IPS-20b (cell line): ENCODE data around the gene RITA1.
A peak's percentile ranks its signal among the peaks of the same experiment; 100 is the strongest.

Experiments used
- H3K27ac ChIP-seq: one replicate; pipeline ENCODE4 v1.5.1; 2013; ENCODE audit warnings: low read length
- H3K27me3 ChIP-seq: 2 replicates; pipeline ENCODE4 v1.6.1; 2013; ENCODE audit warnings: mild to moderate bottlenecking, low read length, inconsistent platforms; ENCODE audit not compliant: insufficient read depth
- H3K36me3 ChIP-seq: 2 replicates; pipeline ENCODE4 v1.6.1; 2013; ENCODE audit warnings: low read depth, mild to moderate bottlenecking, inconsistent platforms, low read length, moderate library complexity; ENCODE audit not compliant: insufficient read depth
- H3K4me1 ChIP-seq: 2 replicates; pipeline ENCODE4 v1.6.1; 2013; ENCODE audit warnings: mild to moderate bottlenecking, control low read depth, inconsistent platforms, low read length, moderate library complexity; ENCODE audit not compliant: insufficient read depth
- H3K4me3 ChIP-seq: 2 replicates; pipeline ENCODE4 v1.5.1; 2013; ENCODE audit warnings: mild to moderate bottlenecking, low read length, inconsistent platforms
- H3K9ac ChIP-seq: 2 replicates; pipeline ENCODE4 v1.6.1; 2013; ENCODE audit warnings: low read depth, mild to moderate bottlenecking, inconsistent platforms, low read length, moderate library complexity
- H3K9me3 ChIP-seq: 2 replicates; pipeline ENCODE4 v1.6.1; 2013; ENCODE audit warnings: mild to moderate bottlenecking, low read depth, low read length, inconsistent platforms; ENCODE audit not compliant: insufficient read depth

RITA1 gene

DNA sequence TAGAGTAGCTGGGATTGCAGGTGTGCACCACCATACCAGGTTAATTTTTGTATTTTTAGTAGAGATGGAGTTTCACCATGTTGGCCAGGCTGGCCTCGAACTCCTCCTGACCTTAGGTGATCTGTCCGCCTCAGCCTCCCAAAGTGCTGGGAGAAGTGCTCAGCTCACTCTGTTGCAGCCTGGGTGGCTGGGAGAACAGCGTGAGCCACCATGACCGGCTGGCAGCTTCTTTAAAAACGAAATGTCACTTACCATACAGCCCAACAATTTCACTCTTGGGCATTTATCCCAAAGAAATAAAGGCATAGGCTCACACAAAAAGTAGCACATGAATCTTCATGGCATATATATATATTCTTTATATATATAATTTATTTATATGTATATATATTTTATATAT, 40.7 kb upstream of the RITA1 start:
- Histone ChIP-seq H3K36me3 (no peaks in the 10 kb centered on the region), H3K9me3 (no peaks in the 10 kb centered on the region), H3K4me1 (peaks cover 9% of the 10 kb centered on the region), H3K27me3 (peaks cover under 1% of the 10 kb centered on the region; the same call in 1 of the 2 replicates), H3K27ac (no peak overlapping the region), H3K9ac (no peak overlapping the region), H3K4me3 (no peak overlapping the region)

GRCh38 chr12:113145720-113146551, 39.6 kb upstream of the RITA1 start:
- H3K9ac ChIP-seq = no peak overlapping the region
- no peaks in the 10 kb centered on the region for H3K36me3 ChIP-seq
- H3K27me3 ChIP-seq = peaks cover 10% of the 10 kb centered on the region
- no peaks in the 10 kb centered on the region for H3K9me3 ChIP-seq
- H3K4me1 ChIP-seq = peaks cover 10% of the 10 kb centered on the region
- no peak overlapping the region for H3K4me3 ChIP-seq
- no peak overlapping the region for H3K27ac ChIP-seq

DNA sequence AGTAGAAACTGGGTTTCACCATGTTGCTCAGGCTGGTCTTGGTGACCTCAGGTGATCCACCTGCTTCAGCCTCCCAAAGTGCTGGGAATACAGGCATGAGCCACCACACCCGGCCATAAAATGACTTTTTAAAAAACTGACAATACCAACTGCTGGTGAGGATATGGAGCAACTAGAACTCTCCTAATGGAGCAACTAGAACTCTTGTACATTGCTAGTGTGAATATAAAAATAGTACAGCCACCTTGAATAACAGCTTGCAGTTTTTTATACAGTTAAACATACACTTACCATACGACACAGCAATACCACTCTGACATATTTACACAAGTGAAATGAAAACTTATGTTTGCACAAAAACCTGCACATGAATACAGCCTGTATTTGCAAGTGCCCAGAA, 38.5 kb upstream of the RITA1 start:
- peaks cover 18% of the 10 kb centered on the region for H3K27me3 ChIP-seq
- H3K4me3 ChIP-seq = no peak overlapping the region
- no peak overlapping the region for H3K27ac ChIP-seq
- no peak overlapping the region for H3K9ac ChIP-seq
- H3K4me1 ChIP-seq = peaks cover 10% of the 10 kb centered on the region
- H3K9me3 ChIP-seq = no peaks in the 10 kb centered on the region
- H3K36me3 ChIP-seq = no peaks in the 10 kb centered on the region

DNA sequence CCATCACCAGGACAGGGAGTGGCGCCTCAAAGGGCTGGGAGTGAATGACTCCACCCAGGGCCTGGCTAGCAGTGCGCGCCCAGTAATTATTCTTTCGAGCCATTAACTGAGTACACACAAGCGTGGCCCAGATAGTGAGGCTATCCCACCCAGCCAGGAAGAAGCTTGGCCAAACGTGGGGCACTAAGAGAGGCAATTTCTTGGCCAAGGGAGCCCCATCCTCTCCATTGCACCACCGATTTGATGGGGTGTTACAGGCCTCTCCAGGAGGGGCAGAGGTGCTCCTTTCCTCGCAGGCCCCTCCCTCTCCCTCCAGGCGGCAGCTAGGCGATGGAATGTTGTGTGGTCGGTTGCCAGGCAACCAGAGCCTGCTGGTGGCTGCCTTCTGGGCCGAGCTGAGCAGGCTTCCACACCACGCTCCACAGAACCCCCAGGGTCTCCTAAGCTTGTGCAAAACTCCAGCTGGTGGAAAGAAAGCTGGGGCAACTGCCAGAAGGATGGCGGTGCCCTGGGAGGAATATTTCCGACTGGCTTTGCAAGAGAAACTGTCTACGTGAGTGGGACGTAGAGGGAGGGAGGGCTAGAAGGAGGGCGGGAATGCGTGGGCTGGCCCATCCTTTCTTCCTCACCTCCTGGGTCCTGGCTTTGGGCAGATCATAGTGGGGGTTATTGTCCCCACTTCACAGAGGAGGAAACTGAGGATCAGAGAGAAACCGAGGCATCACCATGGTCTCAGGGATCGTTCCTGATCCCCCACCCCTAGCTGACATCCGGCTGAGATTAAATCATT, 36.0 kb upstream of the RITA1 start, which contains the start of gene CFAP73:
Gene CFAP73 (plus strand): TSS at position 364 of the 790 bp plus-strand sequence. CDS start 134 bp downstream, at position 498.
- Histone ChIP-seq H3K9ac (no peak within 1 kb of the TSS), H3K9me3 (no peaks in the 10 kb centered on the region), H3K27me3 (peaks cover 44% of the 10 kb centered on the region), H3K4me1 (peaks cover 10% of the 10 kb centered on the region), H3K27ac (no peak within 1 kb of the TSS), H3K36me3 (no peaks in the 10 kb centered on the region), H3K4me3 (peak within 1 kb of the TSS; percentile 58; the same call in 1 of the 2 replicates)

- H3K36me3 ChIP-seq = no peaks in the 10 kb centered on the region
- peaks cover 60% of the 10 kb centered on the region for H3K27me3 ChIP-seq
- no peak overlapping the region for H3K4me3 ChIP-seq
- no peak overlapping the region for H3K9ac ChIP-seq
- H3K9me3 ChIP-seq = no peaks in the 10 kb centered on the region
- no peak overlapping the region for H3K27ac ChIP-seq
- peaks cover 7% of the 10 kb centered on the region; the same call in 1 of the 2 replicates for H3K4me1 ChIP-seq
Measured at GRCh38 chr12:113151655-113152054, 33.9 kb upstream of the RITA1 start.

DNA sequence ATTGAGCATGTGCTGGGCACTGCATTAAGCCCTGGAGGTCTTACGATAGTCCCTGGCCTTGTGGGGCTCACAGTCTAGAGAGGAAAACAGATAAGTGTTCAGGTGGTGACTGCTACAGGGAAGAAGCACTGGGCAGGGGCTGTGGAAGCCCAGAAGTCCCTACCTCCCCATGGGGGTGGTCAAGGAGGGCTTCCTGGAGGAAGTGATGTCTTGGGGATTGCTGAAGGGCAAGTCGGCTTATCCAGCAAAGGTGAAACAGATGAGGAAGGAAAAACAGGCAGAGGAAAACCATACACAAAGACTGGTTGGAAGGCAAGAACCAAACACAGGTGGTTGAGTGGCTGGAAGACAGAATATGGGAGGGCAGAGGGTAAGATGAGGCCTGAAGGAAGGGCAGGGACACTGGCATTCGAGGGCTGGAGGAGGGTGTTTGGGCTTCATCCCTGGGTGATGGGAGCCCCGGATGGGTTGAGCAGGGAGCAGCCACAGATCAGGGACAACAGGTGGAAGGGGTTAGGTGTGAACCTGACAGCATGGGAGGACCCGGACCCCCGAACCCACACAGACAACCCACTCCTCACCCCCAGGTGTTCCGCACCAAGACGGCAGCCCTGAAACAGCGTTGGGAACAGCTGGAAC, 33.2 kb upstream of the RITA1 start:
- Histone ChIP-seq H3K27ac (no peak overlapping the region), H3K9me3 (no peaks in the 10 kb centered on the region), H3K4me3 (peak overlapping the region; percentile 65; the same call in 1 of the 2 replicates), H3K4me1 (peaks cover 7% of the 10 kb centered on the region; the same call in 1 of the 2 replicates), H3K27me3 (peaks cover 60% of the 10 kb centered on the region), H3K9ac (no peak overlapping the region), H3K36me3 (no peaks in the 10 kb centered on the region)

- H3K27ac ChIP-seq = no peak overlapping the region
Measured at GRCh38 chr12:113152835-113153814, 32.4 kb upstream of the RITA1 start.

GRCh38 chr12:113154351-113154973, 31.1 kb upstream of the RITA1 start:
- Histone ChIP-seq H3K4me1 (peaks cover 3% of the 10 kb centered on the region; the same call in 1 of the 2 replicates), H3K9ac (no peak overlapping the region), H3K4me3 (peak overlapping the region; percentile 61; the same call in 1 of the 2 replicates)

More at GRCh38 chr12:113152835-113153814, 32.4 kb upstream of the RITA1 start:
- Histone ChIP-seq H3K4me3 (peak overlapping the region; percentile 65), H3K36me3 (peaks cover 5% of the 10 kb centered on the region), H3K9ac (peak overlapping the region; percentile 57; the same call in 1 of the 2 replicates), H3K9me3 (no peaks in the 10 kb centered on the region), H3K27me3 (peaks cover 60% of the 10 kb centered on the region), H3K4me1 (peaks cover 7% of the 10 kb centered on the region; the same call in 1 of the 2 replicates)

DNA sequence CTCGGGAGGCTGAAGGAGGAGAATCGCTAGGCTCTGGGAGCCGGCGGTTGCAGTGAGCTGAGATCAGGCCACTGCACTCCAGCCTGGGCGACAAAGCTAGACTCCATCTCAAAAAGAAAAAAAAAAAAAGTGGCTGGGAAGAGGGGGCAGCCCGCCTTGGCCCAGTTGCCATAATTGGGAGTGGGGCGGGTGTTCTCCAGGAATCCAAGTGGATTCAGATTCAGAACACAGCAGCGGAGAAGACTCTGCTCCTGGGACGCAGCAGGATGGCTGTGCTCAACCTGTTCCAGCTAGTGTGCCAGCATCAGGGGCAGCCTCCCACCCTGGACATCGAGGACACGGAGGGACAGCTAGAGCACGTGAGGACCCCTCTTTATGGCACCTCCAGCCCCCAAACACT, 30.5 kb upstream of the RITA1 start:
- Histone ChIP-seq H3K9ac (no peak overlapping the region), H3K27me3 (peaks cover 57% of the 10 kb centered on the region), H3K4me3 (peak overlapping the region; percentile 61; the same call in 1 of the 2 replicates), H3K27ac (no peak overlapping the region), H3K36me3 (peaks cover 23% of the 10 kb centered on the region), H3K4me1 (no peaks in the 10 kb centered on the region; the same call in 1 of the 2 replicates), H3K9me3 (no peaks in the 10 kb centered on the region)

More at GRCh38 chr12:113154351-113154973, 31.1 kb upstream of the RITA1 start:
- Histone ChIP-seq H3K27me3 (peaks cover 60% of the 10 kb centered on the region), H3K36me3 (peaks cover 18% of the 10 kb centered on the region), H3K27ac (no peak overlapping the region), H3K9me3 (no peaks in the 10 kb centered on the region)

DNA sequence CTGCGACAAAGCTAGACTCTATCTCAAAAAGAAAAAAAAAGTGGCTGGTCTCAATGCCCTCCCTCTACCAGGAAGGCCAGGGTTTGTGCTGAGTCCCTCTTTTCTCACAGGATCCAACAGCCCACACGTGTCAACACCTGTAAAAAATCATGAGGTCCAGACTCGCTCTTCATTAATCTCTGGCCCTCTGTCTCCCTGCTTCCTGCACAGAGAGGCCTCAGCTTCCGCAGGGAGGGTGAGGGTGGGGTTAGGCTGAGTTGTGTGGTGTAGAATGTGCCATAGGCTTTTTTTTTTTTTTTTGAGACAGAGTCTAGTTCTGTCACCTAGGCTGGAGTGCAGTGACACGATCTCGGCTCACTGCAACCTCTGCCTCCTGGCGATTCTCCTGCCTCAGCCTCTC, 29.9 kb upstream of the RITA1 start:
- no peak overlapping the region for H3K4me3 ChIP-seq
- no peaks in the 10 kb centered on the region for H3K4me1 ChIP-seq
- H3K36me3 ChIP-seq = peaks cover 29% of the 10 kb centered on the region
- no peak overlapping the region for H3K27ac ChIP-seq
- peaks cover 51% of the 10 kb centered on the region for H3K27me3 ChIP-seq
- no peak overlapping the region for H3K9ac ChIP-seq
- no peaks in the 10 kb centered on the region for H3K9me3 ChIP-seq
